GM23338 (cell line): ENCODE measurements around the gene DUSP15. TPM values are rescaled to one million over a fixed set of nuclear protein-coding genes. Genes with fewer than 3 reads are reported as not detected.

Source experiments
- ATAC-seq: fragments of 200-7000 bp; cut with Tn5 transposase; 3 replicates; pipeline ENCODE4 v1.9.1; 2020
- DNase-seq: peaks from one replicate; pipeline ENCODE4 v3.0.0-alpha.2; 2015; ENCODE audit warnings: low spot score
- H2AFZ ChIP-seq: fragments of 200-600 bp; sonication (generic); 2 replicates; pipeline ENCODE4 v1.8.0; 2016; ENCODE audit warnings: antibody characterized with exemption, mild to moderate bottlenecking, moderate library complexity
- H3F3A ChIP-seq: fragments of 200-600 bp; sonication (generic); replicated peaks from 2 replicates; pipeline ENCODE4 v1.8.0; 2017; ENCODE audit warnings: antibody characterized with exemption, mixed run types, low read depth
- H3K27ac ChIP-seq: fragments of 200-600 bp; sonication (generic); 2 replicates; pipeline ENCODE4 v1.6.1; 2016; ENCODE audit warnings: low read depth
- H3K27me3 ChIP-seq: fragments of 200-600 bp; sonication (generic); 2 replicates; pipeline ENCODE4 v1.8.0; 2016; ENCODE audit warnings: mild to moderate bottlenecking, mixed run types, moderate library complexity; ENCODE audit not compliant: insufficient read depth
- H3K36me3 ChIP-seq: fragments of 200-600 bp; sonication (generic); 2 replicates; pipeline ENCODE4 v1.8.0; 2016; ENCODE audit warnings: mild to moderate bottlenecking; ENCODE audit not compliant: insufficient read depth
- H3K4me1 ChIP-seq: fragments of 200-600 bp; sonication (generic); 2 replicates; pipeline ENCODE4 v1.8.0; 2016; ENCODE audit warnings: mild to moderate bottlenecking, moderate library complexity; ENCODE audit not compliant: insufficient read depth
- H3K4me2 ChIP-seq: fragments of 200-600 bp; sonication (generic); 2 replicates; pipeline ENCODE4 v1.7.1; 2017; ENCODE audit warnings: mixed run types
- H3K4me3 ChIP-seq: fragments of 200-600 bp; sonication (generic); 2 replicates; pipeline ENCODE4 v1.6.1; 2016; ENCODE audit warnings: mixed run types
- H3K79me2 ChIP-seq: fragments of 200-600 bp; sonication (generic); replicated peaks from 2 replicates; pipeline ENCODE4 v1.8.0; 2017; ENCODE audit warnings: mild to moderate bottlenecking; ENCODE audit not compliant: insufficient read depth
- H3K9me2 ChIP-seq: fragments of 200-600 bp; sonication (generic); 2 replicates; pipeline ENCODE4 v1.8.0; 2017; ENCODE audit not compliant: insufficient read depth
- H4K20me1 ChIP-seq: fragments of 200-600 bp; sonication (generic); replicated peaks from 2 replicates; pipeline ENCODE4 v1.8.0; 2017; ENCODE audit warnings: mild to moderate bottlenecking; ENCODE audit not compliant: insufficient read depth
- H3K27ac Mint-ChIP-seq: 2 replicates; pipeline ENCODE4 v1.8.0; 2020; ENCODE audit warnings: inconsistent platforms, mild to moderate bottlenecking, moderate library complexity, mixed read lengths
- H3K27me3 Mint-ChIP-seq: 3 replicates; pipeline ENCODE4 v1.8.0; 2022; ENCODE audit warnings: low read depth, mild to moderate bottlenecking, moderate library complexity, mixed read lengths, inconsistent platforms; ENCODE audit not compliant: insufficient read depth, poor library complexity
- H3K36me3 Mint-ChIP-seq: 3 replicates; pipeline ENCODE4 v1.8.0; 2021; ENCODE audit warnings: low read depth, mild to moderate bottlenecking, inconsistent platforms, moderate library complexity, mixed read lengths
- H3K4me1 Mint-ChIP-seq: 3 replicates; pipeline ENCODE4 v1.8.0; 2020; ENCODE audit warnings: mild to moderate bottlenecking, inconsistent platforms, mixed read lengths
- H3K4me3 Mint-ChIP-seq: 3 replicates; pipeline ENCODE4 v1.8.0; 2021; ENCODE audit warnings: moderate library complexity, mild to moderate bottlenecking, inconsistent platforms, mixed read lengths
- H3K9me3 Mint-ChIP-seq: 3 replicates; pipeline ENCODE4 v1.8.0; 2020; ENCODE audit warnings: moderate library complexity, mild to moderate bottlenecking, inconsistent platforms, mixed read lengths
- CREB1 ChIP-seq: fragments of 250-450 bp; sonication (Bioruptor Pico); IDR thresholded peaks from 2 replicates; pipeline ENCODE4 v1.5.0; 2020; ENCODE audit warnings: low read depth, mild to moderate bottlenecking, moderate library complexity
- CTCF ChIP-seq, 2 experiments: fragments of 200-600 bp in 1 of 2; sonication (generic) in 1 of 2; conservative IDR thresholded peaks; 2 replicates each; pipeline versions ENCODE4 v1.5.1 to v1.6.1; 2016 to 2017; ENCODE audit warnings: antibody characterized with exemption in 2 of 2, low read depth in 2 of 2, mild to moderate bottlenecking in 2 of 2, moderate library complexity in 1 of 2
- ETS1 ChIP-seq: IDR thresholded peaks from 2 replicates; pipeline ENCODE4 v1.6.1; 2016; ENCODE audit warnings: antibody characterized with exemption
- EZH2 ChIP-seq: fragments of 200-600 bp; sonication (generic); IDR thresholded peaks from one replicate; pipeline ENCODE4 v1.8.0; 2017; ENCODE audit warnings: antibody characterized with exemption, mild to moderate bottlenecking, low read depth; ENCODE audit not compliant: unreplicated experiment
- EZH2phosphoT487 ChIP-seq: fragments of 200-600 bp; sonication (generic); IDR thresholded peaks from one replicate; pipeline ENCODE4 v1.8.1; 2018; ENCODE audit warnings: antibody characterized with exemption; ENCODE audit not compliant: unreplicated experiment
- JUNB ChIP-seq: IDR thresholded peaks from one replicate; pipeline ENCODE4 v1.6.1; 2016; ENCODE audit warnings: antibody characterized with exemption; ENCODE audit not compliant: unreplicated experiment
- NANOG ChIP-seq: IDR thresholded peaks from 2 replicates; pipeline ENCODE4 v1.6.1; 2016; ENCODE audit warnings: antibody characterized with exemption, borderline replicate concordance
- POLR2AphosphoS5 ChIP-seq: IDR thresholded peaks from 2 replicates; pipeline ENCODE4 v1.6.1; 2016; ENCODE audit warnings: antibody characterized with exemption, low read depth
- REST ChIP-seq: IDR thresholded peaks from one replicate; pipeline ENCODE4 v1.6.1; 2018; ENCODE audit warnings: antibody characterized with exemption; ENCODE audit not compliant: unreplicated experiment
- STAT1 ChIP-seq: IDR thresholded peaks from one replicate; pipeline ENCODE4 v1.6.1; 2016; ENCODE audit warnings: antibody characterized with exemption; ENCODE audit not compliant: unreplicated experiment
- ZNF114 ChIP-seq: fragments of 250-450 bp; sonication (Bioruptor Pico); IDR thresholded peaks from 2 replicates; pipeline ENCODE4 v1.5.0; 2020; ENCODE audit warnings: mild to moderate bottlenecking, moderate library complexity
- ZNF331 ChIP-seq: fragments of 250-450 bp; sonication (Bioruptor Pico); IDR thresholded peaks from 2 replicates; pipeline ENCODE4 v1.5.0; 2020; ENCODE audit warnings: low read depth, mild to moderate bottlenecking, moderate library complexity
- ZNF462 ChIP-seq: fragments of 250-450 bp; sonication (Bioruptor Pico); IDR thresholded peaks from 2 replicates; pipeline ENCODE4 v1.5.0; 2020; ENCODE audit warnings: mild to moderate bottlenecking, moderate library complexity
- polyA plus RNA-seq: library from polyadenylated mRNA; unstranded; fragments of >200 nt; fragmentation: Nextera tagmentation; extraction: Ambion mirVana; gene quantifications from 2 replicates; pipeline ENCODE4 v1.2.1, GENCODE V29; 2016
- total RNA-seq: library from RNA; depleted of rRNA; stranded (reverse); fragments of >200 nt; shearing (Covaris generic); gene quantifications from 2 replicates; pipeline ENCODE4 v1.2.3, GENCODE V29; 2014

The DUSP15 gene
- total and polyA plus RNA-seq, 2 experiments from 2014 or later, result 0.61 to 2.8 TPM

GRCh38 chr20:31915491-31916280 is 45.4 kb upstream of the DUSP15 start:
- H3K79me2 ChIP-seq, result no peaks in the 10 kb centered on the region
- no peak overlapping the region for H3K4me3 ChIP-seq
- H3K9me2 ChIP-seq, result no peaks in the 10 kb centered on the region
- Mint-ChIP-seq H3K9me3 (peaks cover 66% of the 10 kb centered on the region), H3K27ac (no peak overlapping the region), H3K4me3 (no peak overlapping the region), H3K27me3 (peaks cover 22% of the 10 kb centered on the region), H3K4me1 (peaks cover 62% of the 10 kb centered on the region), H3K36me3 (no peaks in the 10 kb centered on the region; the same call in 2 of the 3 replicates)
- H3K27me3 ChIP-seq, result no peaks in the 10 kb centered on the region
- peaks cover 9% of the 10 kb centered on the region for H3F3A ChIP-seq
- H3K36me3 ChIP-seq, result no peaks in the 10 kb centered on the region
- DNase-seq, result no peak
- no peaks in the 10 kb centered on the region for H4K20me1 ChIP-seq
- H2AFZ ChIP-seq, result no peak overlapping the region
- H3K4me1 ChIP-seq, result peaks cover 42% of the 10 kb centered on the region
- no peak overlapping the region for H3K27ac ChIP-seq
- TF ChIP-seq EZH2 (no peak), POLR2AphosphoS5 (no peak), CTCF (conservative IDR thresholded peaks at IDR 0.05; ENCODE audit: low read depth in 2 of 2) (no peak), ETS1 (no peak), JUNB (no peak), ZNF462 (no peak), ZNF114 (no peak), CREB1 (CRISPR knock-in tag) (no peak), STAT1 (no peak), NANOG (no peak), EZH2phosphoT487 (no peak), REST (no peak), ZNF331 (CRISPR knock-in tag) (no peak)
- ATAC-seq, result no peak
- no peak overlapping the region for H3K4me2 ChIP-seq
